ENCODE results near the gene CDH4.

DNA sequence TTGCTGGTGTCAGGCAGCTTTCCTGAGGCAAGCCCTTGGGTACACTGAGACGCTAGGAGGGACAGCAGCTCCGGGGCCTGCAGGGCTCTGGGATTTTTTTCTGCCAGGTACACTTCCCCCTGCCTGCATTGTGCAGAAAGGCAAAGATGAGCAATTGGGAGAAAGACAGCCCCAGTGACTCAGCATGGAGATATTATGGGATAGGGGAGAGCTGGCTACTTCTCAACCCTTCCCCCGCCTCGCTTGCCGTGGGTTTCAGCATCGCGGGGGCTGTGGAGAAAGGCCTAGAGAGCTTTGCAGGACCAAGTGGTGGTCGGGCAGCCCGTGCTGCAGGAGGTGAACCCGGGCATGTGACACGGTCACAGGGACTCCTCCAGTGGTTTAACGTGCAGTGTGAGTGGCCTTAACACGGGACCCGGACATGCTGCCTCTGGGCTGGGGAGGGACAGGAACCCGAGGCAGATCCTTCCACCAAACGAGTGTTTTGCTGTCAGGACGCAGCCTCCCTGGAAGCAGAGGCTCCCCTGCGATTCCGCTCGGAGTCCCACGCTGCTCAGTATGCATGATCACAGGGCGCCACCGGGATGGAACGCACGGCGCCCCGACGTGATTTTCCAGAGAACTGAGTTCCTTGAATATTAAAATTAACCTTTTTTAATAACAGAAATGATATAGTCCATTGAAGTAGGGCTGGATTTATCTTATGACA lies 139.9 kb downstream of the CDH4 start:
- TF ChIP-seq, protein P1, sequence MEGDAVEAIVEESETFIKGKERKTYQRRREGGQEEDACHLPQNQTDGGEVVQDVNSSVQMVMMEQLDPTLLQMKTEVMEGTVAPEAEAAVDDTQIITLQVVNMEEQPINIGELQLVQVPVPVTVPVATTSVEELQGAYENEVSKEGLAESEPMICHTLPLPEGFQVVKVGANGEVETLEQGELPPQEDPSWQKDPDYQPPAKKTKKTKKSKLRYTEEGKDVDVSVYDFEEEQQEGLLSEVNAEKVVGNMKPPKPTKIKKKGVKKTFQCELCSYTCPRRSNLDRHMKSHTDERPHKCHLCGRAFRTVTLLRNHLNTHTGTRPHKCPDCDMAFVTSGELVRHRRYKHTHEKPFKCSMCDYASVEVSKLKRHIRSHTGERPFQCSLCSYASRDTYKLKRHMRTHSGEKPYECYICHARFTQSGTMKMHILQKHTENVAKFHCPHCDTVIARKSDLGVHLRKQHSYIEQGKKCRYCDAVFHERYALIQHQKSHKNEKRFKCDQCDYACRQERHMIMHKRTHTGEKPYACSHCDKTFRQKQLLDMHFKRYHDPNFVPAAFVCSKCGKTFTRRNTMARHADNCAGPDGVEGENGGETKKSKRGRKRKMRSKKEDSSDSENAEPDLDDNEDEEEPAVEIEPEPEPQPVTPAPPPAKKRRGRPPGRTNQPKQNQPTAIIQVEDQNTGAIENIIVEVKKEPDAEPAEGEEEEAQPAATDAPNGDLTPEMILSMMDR (IDR thresholded peaks at IDR 0.05) = no peak
- TF ChIP-seq, protein P2, sequence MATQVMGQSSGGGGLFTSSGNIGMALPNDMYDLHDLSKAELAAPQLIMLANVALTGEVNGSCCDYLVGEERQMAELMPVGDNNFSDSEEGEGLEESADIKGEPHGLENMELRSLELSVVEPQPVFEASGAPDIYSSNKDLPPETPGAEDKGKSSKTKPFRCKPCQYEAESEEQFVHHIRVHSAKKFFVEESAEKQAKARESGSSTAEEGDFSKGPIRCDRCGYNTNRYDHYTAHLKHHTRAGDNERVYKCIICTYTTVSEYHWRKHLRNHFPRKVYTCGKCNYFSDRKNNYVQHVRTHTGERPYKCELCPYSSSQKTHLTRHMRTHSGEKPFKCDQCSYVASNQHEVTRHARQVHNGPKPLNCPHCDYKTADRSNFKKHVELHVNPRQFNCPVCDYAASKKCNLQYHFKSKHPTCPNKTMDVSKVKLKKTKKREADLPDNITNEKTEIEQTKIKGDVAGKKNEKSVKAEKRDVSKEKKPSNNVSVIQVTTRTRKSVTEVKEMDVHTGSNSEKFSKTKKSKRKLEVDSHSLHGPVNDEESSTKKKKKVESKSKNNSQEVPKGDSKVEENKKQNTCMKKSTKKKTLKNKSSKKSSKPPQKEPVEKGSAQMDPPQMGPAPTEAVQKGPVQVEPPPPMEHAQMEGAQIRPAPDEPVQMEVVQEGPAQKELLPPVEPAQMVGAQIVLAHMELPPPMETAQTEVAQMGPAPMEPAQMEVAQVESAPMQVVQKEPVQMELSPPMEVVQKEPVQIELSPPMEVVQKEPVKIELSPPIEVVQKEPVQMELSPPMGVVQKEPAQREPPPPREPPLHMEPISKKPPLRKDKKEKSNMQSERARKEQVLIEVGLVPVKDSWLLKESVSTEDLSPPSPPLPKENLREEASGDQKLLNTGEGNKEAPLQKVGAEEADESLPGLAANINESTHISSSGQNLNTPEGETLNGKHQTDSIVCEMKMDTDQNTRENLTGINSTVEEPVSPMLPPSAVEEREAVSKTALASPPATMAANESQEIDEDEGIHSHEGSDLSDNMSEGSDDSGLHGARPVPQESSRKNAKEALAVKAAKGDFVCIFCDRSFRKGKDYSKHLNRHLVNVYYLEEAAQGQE (IDR thresholded peaks at IDR 0.05; ENCODE audit: insufficient read depth in 1 of 2, low read depth in 2 of 2, low read length in 1 of 2) = no peak
- TF ChIP-seq SIN3A (IDR thresholded peaks at IDR 0.05; ENCODE audit: borderline replicate concordance, insufficient read depth, low read depth, low read length) (no peak), POLR2AphosphoS5 (IDR thresholded peaks at IDR 0.05; ENCODE audit: low read depth, low read length) (no peak), TCF7L2 (IDR thresholded peaks at IDR 0.05; ENCODE audit: low read depth, low read length) (no peak)
